SK-N-SH (cell line): ENCODE measurements around the gene HECTD4. TPM values are rescaled to one million over a fixed set of nuclear protein-coding genes. Genes with fewer than 3 reads are reported as not detected.
"Not testable (repeated sequence)": the region's sequence is repeated elsewhere in the genome, so short reads cannot be mapped to it uniquely, and the experiment has no call there.

ENCODE experiments used
- CTCF ChIA-PET: fragments of 300-600, 350-600 bp; formaldehyde crosslinking; extraction: SDS; loops from one replicate; lab custom pipeline; 2021; lab: Yijun Ruan, JAX
- POLR2A ChIA-PET: fragments of 350-600 bp; sonication (Branson Sonifier 250); formaldehyde crosslinking; extraction: SDS; loops from one replicate; lab custom pipeline; 2020; ENCODE audit warnings: antibody characterized with exemption, inconsistent platforms; lab: Yijun Ruan, JAX
- DNase-seq: peaks from one replicate; pipeline ENCODE4 v3.0.0; 2012
- H2AFZ ChIP-seq: fragments of 200-600 bp; sonication (generic); 2 replicates; pipeline ENCODE4 v1.8.1; 2016; ENCODE audit warnings: antibody characterized with exemption, mild to moderate bottlenecking, low read depth
- H3F3A ChIP-seq: fragments of 200-600 bp; sonication (generic); replicated peaks from 2 replicates; pipeline ENCODE3; 2016; ENCODE audit warnings: antibody characterized with exemption, mild to moderate bottlenecking; ENCODE audit not compliant: insufficient read depth
- H3K27ac ChIP-seq, 2 experiments: fragments of 200-500 bp in 1 of 2; fragments of 200-600 bp in 1 of 2; sonication (Bioruptor generic) in 1 of 2; sonication (generic), shearing (Covaris generic) in 1 of 2; 2 replicates each; pipeline versions ENCODE4 v1.5.1 to v1.6.1; 2014 to 2016; ENCODE audit warnings: low read depth in 2 of 2, inconsistent platforms in 1 of 2, low read length in 1 of 2, mild to moderate bottlenecking in 1 of 2, mixed read lengths in 1 of 2
- H3K27me3 ChIP-seq: fragments of 200-600 bp; sonication (generic), shearing (Covaris generic); 2 replicates; pipeline ENCODE4 v1.6.1; 2016; ENCODE audit warnings: mixed run types; ENCODE audit not compliant: insufficient read depth
- H3K36me3 ChIP-seq, 2 experiments: fragments of 200-500 bp in 1 of 2; fragments of 200-600 bp in 1 of 2; sonication (Bioruptor generic) in 1 of 2; sonication (generic) in 1 of 2; replicated peaks in 1 of 2; 2 replicates each; pipeline versions ENCODE3 to v1.5.1; 2014 to 2016; ENCODE audit warnings: low read length in 1 of 2, mild to moderate bottlenecking in 1 of 2; ENCODE audit not compliant: insufficient read depth in 2 of 2, control insufficient read depth in 1 of 2
- H3K4me1 ChIP-seq, 2 experiments: fragments of 200-500 bp in 1 of 2; fragments of 200-600 bp in 1 of 2; sonication (Bioruptor generic) in 1 of 2; sonication (generic), shearing (Covaris generic) in 1 of 2; 2 replicates each; pipeline versions ENCODE4 v1.5.1 to v1.6.1; 2014 to 2016; ENCODE audit warnings: low read depth in 1 of 2, low read length in 1 of 2, mixed run types in 1 of 2; ENCODE audit not compliant: insufficient read depth in 2 of 2, control insufficient read depth in 1 of 2
- H3K4me2 ChIP-seq: fragments of 200-600 bp; sonication (generic), shearing (Covaris generic); 2 replicates; pipeline ENCODE4 v1.6.1; 2017; ENCODE audit warnings: mixed run types
- H3K4me3 ChIP-seq, 2 experiments: fragments of 200-500 bp in 1 of 2; fragments of 200-600 bp in 1 of 2; sonication (Bioruptor generic) in 1 of 2; sonication (generic), shearing (Covaris generic) in 1 of 2; 2 replicates each; pipeline versions ENCODE4 v1.5.1 to v1.8.1; 2014 to 2016; ENCODE audit warnings: low read depth in 2 of 2, inconsistent platforms in 1 of 2, low read length in 1 of 2, mild to moderate bottlenecking in 1 of 2, mixed read lengths in 1 of 2, moderate library complexity in 1 of 2
- H3K79me2 ChIP-seq: fragments of 200-600 bp; sonication (generic); 2 replicates; pipeline ENCODE4 v1.8.1; 2017; ENCODE audit warnings: mild to moderate bottlenecking; ENCODE audit not compliant: insufficient read depth
- H3K9ac ChIP-seq: fragments of 200-600 bp; sonication (generic); 2 replicates; pipeline ENCODE4 v1.6.1; 2017; ENCODE audit warnings: mixed run types
- H3K9me2 ChIP-seq: fragments of 200-600 bp; sonication (generic); 2 replicates; pipeline ENCODE4 v1.6.1; 2017; ENCODE audit warnings: mixed run types
- H3K9me3 ChIP-seq: fragments of 200-600 bp; sonication (generic); 2 replicates; pipeline ENCODE4 v1.6.1; 2017; ENCODE audit warnings: mixed run types, mild to moderate bottlenecking, moderate library complexity
- H4K20me1 ChIP-seq: fragments of 200-600 bp; sonication (generic); 2 replicates; pipeline ENCODE4 v1.6.1; 2017; ENCODE audit warnings: mild to moderate bottlenecking, mixed run types; ENCODE audit not compliant: insufficient read depth
- FOSL2 ChIP-seq: IDR thresholded peaks from 2 replicates; pipeline ENCODE4 v1.4.0; 2012; ENCODE audit warnings: low read depth, mild to moderate bottlenecking, moderate library complexity, borderline replicate concordance
- GABPA ChIP-seq: IDR thresholded peaks from 2 replicates; pipeline ENCODE4 v1.4.0; 2012; ENCODE audit warnings: low read depth, mild to moderate bottlenecking
- GATA2 ChIP-seq: sonication (generic); formaldehyde crosslinking; IDR thresholded peaks from 2 replicates; pipeline ENCODE4 v1.5.0; 2020; ENCODE audit warnings: mild to moderate bottlenecking, missing genetic modification reagents
- JUND ChIP-seq: IDR thresholded peaks from 2 replicates; pipeline ENCODE4 v1.4.0; 2012
- RCOR1 ChIP-seq: fragments of 150-350 bp; IDR thresholded peaks from 2 replicates; pipeline ENCODE4 v1.6.1; 2017; ENCODE audit warnings: antibody characterized with exemption, low read length
- RXRA ChIP-seq: IDR thresholded peaks from 2 replicates; pipeline ENCODE4 v1.4.0; 2012; ENCODE audit warnings: low read depth, mild to moderate bottlenecking, borderline replicate concordance
- TAF1 ChIP-seq: IDR thresholded peaks from 2 replicates; pipeline ENCODE4 v1.6.1; 2012; ENCODE audit warnings: low read depth, mild to moderate bottlenecking, low read length, moderate library complexity, borderline replicate concordance
- TEAD4 ChIP-seq: IDR thresholded peaks from 2 replicates; pipeline ENCODE4 v1.4.0; 2012; ENCODE audit warnings: mild to moderate bottlenecking, borderline replicate concordance; ENCODE audit not compliant: insufficient read depth
- WGBS: methylation state at CpG from one replicate; pipeline ENCODE4 v1.1.6; 2017; ENCODE audit warnings: low lambda C conversion rate; 5-methylcytosine and 5-hydroxymethylcytosine counted together
- polyA plus RNA-seq, 3 experiments: library from polyadenylated mRNA; depleted of rRNA; stranded (reverse); fragments of >200 nt; gene quantifications; 2 replicates each; pipeline ENCODE4 v1.2.3, GENCODE V29; 2012
- TF ChIP-seq, protein P1 (sequence below): IDR thresholded peaks from 2 replicates; pipeline ENCODE4 v1.4.0; 2012; ENCODE audit warnings: low read depth, borderline replicate concordance
- TF ChIP-seq, protein P2 (sequence below): fragments of 150-350 bp; IDR thresholded peaks from 2 replicates; pipeline ENCODE4 v1.6.1; 2017; ENCODE audit warnings: antibody characterized with exemption, low read length, low read depth, borderline replicate concordance
- TF ChIP-seq, protein P3 (sequence below): fragments of 150-350 bp; IDR thresholded peaks from 2 replicates; pipeline ENCODE4 v1.6.1; 2016; ENCODE audit warnings: mild to moderate bottlenecking, low read depth, low read length

Gene HECTD4
- polyA plus RNA-seq, 1 of the 3 experiments (the other 2 are of a cell fraction), result 14.6 TPM

DNA sequence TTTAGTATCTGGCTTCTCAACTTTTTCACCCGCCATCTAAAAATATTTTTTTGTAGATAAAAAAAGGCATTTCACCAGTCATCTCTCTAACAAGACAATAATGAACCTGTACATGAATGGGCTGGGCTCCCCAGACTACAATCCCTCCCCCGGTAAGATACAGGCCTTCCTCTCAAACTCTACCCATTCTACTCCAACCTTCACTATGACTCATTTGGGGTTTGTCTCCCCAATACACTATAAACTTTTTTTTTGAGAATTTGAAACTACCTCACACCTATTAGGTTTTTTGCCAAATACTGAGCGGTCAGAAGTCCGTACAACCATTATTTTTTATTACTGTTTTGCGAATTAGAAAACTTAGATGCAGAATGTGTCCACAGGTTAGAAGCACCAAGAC lies 26.4 kb upstream of the HECTD4 start:
- Histone ChIP-seq H3K4me3 (peak overlapping the region; percentile 76 to 81), H3K4me2 (peak overlapping the region; percentile 74), H4K20me1 (peaks cover 40% of the 10 kb centered on the region), H2AFZ (peak overlapping the region; percentile 73; the same call in 1 of the 2 replicates), H3K79me2 (peaks cover 32% of the 10 kb centered on the region), H3K9me2 (no peaks in the 10 kb centered on the region), H3K9ac (peak overlapping the region; percentile 92), H3F3A (peaks cover 59% of the 10 kb centered on the region), H3K36me3 (peaks cover 38 to 44% of the 10 kb centered on the region in 2 experiments), H3K27me3 (no peaks in the 10 kb centered on the region), H3K9me3 (no peaks in the 10 kb centered on the region), H3K27ac (peak overlapping the region; percentile 86 to 98), H3K4me1 (peaks cover 10 to 13% of the 10 kb centered on the region in 2 experiments; a peak in 3 of 4 replicates)
- 0% methylated on average over 5 of the region's 5 CpGs for WGBS
- TF ChIP-seq GATA2 (CRISPR knock-in tag) (no peak), RCOR1 (no peak), GABPA (no peak), TAF1 (no peak), RXRA (no peak), JUND (no peak), TEAD4 (no peak), FOSL2 (no peak)
- TF ChIP-seq, protein P1, sequence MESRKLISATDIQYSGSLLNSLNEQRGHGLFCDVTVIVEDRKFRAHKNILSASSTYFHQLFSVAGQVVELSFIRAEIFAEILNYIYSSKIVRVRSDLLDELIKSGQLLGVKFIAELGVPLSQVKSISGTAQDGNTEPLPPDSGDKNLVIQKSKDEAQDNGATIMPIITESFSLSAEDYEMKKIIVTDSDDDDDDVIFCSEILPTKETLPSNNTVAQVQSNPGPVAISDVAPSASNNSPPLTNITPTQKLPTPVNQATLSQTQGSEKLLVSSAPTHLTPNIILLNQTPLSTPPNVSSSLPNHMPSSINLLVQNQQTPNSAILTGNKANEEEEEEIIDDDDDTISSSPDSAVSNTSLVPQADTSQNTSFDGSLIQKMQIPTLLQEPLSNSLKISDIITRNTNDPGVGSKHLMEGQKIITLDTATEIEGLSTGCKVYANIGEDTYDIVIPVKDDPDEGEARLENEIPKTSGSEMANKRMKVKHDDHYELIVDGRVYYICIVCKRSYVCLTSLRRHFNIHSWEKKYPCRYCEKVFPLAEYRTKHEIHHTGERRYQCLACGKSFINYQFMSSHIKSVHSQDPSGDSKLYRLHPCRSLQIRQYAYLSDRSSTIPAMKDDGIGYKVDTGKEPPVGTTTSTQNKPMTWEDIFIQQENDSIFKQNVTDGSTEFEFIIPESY, result no peak
- TF ChIP-seq, protein P2, sequence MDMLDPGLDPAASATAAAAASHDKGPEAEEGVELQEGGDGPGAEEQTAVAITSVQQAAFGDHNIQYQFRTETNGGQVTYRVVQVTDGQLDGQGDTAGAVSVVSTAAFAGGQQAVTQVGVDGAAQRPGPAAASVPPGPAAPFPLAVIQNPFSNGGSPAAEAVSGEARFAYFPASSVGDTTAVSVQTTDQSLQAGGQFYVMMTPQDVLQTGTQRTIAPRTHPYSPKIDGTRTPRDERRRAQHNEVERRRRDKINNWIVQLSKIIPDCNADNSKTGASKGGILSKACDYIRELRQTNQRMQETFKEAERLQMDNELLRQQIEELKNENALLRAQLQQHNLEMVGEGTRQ, result no peak
- TF ChIP-seq, protein P3, sequence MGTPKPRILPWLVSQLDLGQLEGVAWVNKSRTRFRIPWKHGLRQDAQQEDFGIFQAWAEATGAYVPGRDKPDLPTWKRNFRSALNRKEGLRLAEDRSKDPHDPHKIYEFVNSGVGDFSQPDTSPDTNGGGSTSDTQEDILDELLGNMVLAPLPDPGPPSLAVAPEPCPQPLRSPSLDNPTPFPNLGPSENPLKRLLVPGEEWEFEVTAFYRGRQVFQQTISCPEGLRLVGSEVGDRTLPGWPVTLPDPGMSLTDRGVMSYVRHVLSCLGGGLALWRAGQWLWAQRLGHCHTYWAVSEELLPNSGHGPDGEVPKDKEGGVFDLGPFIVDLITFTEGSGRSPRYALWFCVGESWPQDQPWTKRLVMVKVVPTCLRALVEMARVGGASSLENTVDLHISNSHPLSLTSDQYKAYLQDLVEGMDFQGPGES, result no peak
- no peak for DNase-seq
- POLR2A ChIA-PET, result no interaction called here
- CTCF ChIA-PET, result no interaction called here

DNA sequence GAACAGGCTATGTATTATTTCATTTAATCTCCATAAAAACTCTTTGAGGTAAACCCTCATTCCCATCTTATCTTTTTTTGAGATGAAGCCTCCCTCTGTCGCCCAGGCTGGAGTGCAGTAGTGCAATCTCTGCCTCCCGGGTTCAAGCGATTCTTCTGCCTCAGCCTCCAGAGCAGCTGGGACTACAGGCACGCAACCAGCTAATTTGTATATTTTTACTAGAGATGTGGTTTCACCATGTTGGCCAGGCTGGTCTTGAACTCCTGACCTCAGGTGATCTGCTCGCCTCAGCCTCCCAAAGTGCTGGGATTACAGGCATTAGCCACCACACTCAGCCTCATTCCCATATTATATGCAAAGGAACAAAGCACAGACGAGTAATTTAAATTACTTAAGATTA lies 25.5 kb upstream of the HECTD4 start:
- H4K20me1 ChIP-seq, result peaks cover 40% of the 10 kb centered on the region
- H2AFZ ChIP-seq, POLR2A ChIA-PET, H3K9me2 ChIP-seq, CTCF ChIA-PET, DNase-seq, H3K9me3 ChIP-seq, H3K27me3 ChIP-seq: not testable (repeated sequence)
- H3K4me2 ChIP-seq, result peak overlapping the region; percentile 74
- WGBS, result 16% methylated on average over 6 of the region's 6 CpGs
- peaks cover 63% of the 10 kb centered on the region for H3F3A ChIP-seq
- peak overlapping the region in 1 of 2 experiments; percentile 86; a peak in 1 of 4 replicates for H3K27ac ChIP-seq
- H3K4me1 ChIP-seq, result peaks cover 10 to 13% of the 10 kb centered on the region in 2 experiments; a peak in 3 of 4 replicates
- peaks cover 32% of the 10 kb centered on the region for H3K79me2 ChIP-seq
- peaks cover 38 to 44% of the 10 kb centered on the region in 2 experiments for H3K36me3 ChIP-seq
- peak overlapping the region; percentile 76 to 81 for H3K4me3 ChIP-seq
- peak overlapping the region; percentile 92 for H3K9ac ChIP-seq
